Right lobe of liver (tissue), 6 donors: ENCODE data around the gene PPP1R12B. TPM values are rescaled to one million over a fixed set of nuclear protein-coding genes. Genes with fewer than 3 reads are reported as not detected.
"Not testable (repeated sequence)": the region's sequence is repeated elsewhere in the genome, so short reads cannot be mapped to it uniquely, and the experiment has no call there.

Experiments used
- ATAC-seq, 4 donors: fragments of 200-7000 bp; cut with Tn5 transposase; one replicate each; pipeline ENCODE4 v1.9.1; 2020; ENCODE audit warnings: mild to moderate bottlenecking in 4 of 4, moderate library complexity in 4 of 4
- DNase-seq, 3 donors: peaks; one replicate each; pipeline ENCODE4 v3.0.0-alpha.2; 2020
- H3K27ac ChIP-seq, 3 donors: fragments of 200-600 bp; one replicate each; pipeline ENCODE4 v1.8.0; 2022
- H3K27me3 ChIP-seq, 2 donors: fragments of 200-600 bp; one replicate each; pipeline ENCODE4 v1.8.0; 2022
- H3K36me3 ChIP-seq, 4 donors: fragments of 200-600 bp; sonication (generic) in 1 of 4; one replicate each; pipeline versions ENCODE4 v1.5.1 to v1.8.0; 2017 to 2022; ENCODE audit warnings: control low read depth in 1 of 4
- H3K4me1 ChIP-seq, 4 donors: fragments of 200-600 bp; sonication (generic) in 1 of 4; one replicate each; pipeline versions ENCODE4 v1.5.1 to v1.8.0; 2017 to 2022; ENCODE audit warnings: control low read depth in 1 of 4
- H3K4me3 ChIP-seq, 3 donors: fragments of 200-600 bp; one replicate each; pipeline ENCODE4 v1.8.0; 2022
- H3K9me3 ChIP-seq, 4 donors: fragments of 200-600 bp; sonication (generic) in 1 of 4; one replicate each; pipeline versions ENCODE4 v1.5.1 to v1.8.0; 2017 to 2022; ENCODE audit warnings: control low read depth in 1 of 4
- POLR2A ChIP-seq: fragments of 450-650 bp; IDR thresholded peaks from one replicate; pipeline ENCODE4 v1.6.1; 2017; ENCODE audit warnings: antibody characterized with exemption, mild to moderate bottlenecking
- WGBS: methylation state at CpG from one replicate; pipeline ENCODE4 v1.1.6; 2018; ENCODE audit warnings: low coverage, low lambda C conversion rate; ENCODE audit not compliant: insufficient coverage; ENCODE audit errors: missing lambda C conversion rate; 5-methylcytosine and 5-hydroxymethylcytosine counted together
- intact Hi-C, 2 donors: fragments of 100-400 bp; cut with DNase I; formaldehyde crosslinking; loops; one replicate each; pipeline versions ENCODE4 v1.11.2 to v1.14.1; 2022
- total RNA-seq, 6 experiments: library from RNA; depleted of rRNA in 2 of 6; stranded (reverse); fragments of >200 nt in 2 of 6; fragmentation: NEBNext Ultra II Directional in 3 of 6; extraction: Animal tissue kit (Norgen Biotek cat#: 25700) in 3 of 6; gene quantifications; one replicate each; pipeline versions ENCODE4 v1.1.0 to v1.2.4, GENCODE V29; 2016 to 2023
- TF ChIP-seq, protein P1 (sequence below), 4 donors: fragments of 200-600 bp in 3 of 4; fragments of 450-650 bp in 1 of 4; IDR thresholded peaks; one replicate each; pipeline versions ENCODE4 v1.5.1 to v1.8.0; 2016 to 2022; ENCODE audit warnings: antibody characterized with exemption in 4 of 4, mild to moderate bottlenecking in 2 of 4
- donor health status: DM: no; HTN: yes; CAD: no.
- donor health status: DM: no; HTN: no; CAD: no.
- donor health status: DM: no; HTN: no; CAD: no.
- donor health status: DM: no; HTN: yes; CAD: no.
- donor health status: DM: no; HTN: yes; CAD: no.

Gene PPP1R12B
- total RNA-seq, 6 experiments from 2014 or later, result 13.7 to 22.2 (median 16.6) TPM

GRCh38 chr1:202614363-202615207 lies 266.1 kb downstream of the PPP1R12B start:
- intact Hi-C loops, H3K4me3 ChIP-seq, H3K4me1 ChIP-seq, DNase-seq, H3K27ac ChIP-seq, H3K27me3 ChIP-seq, H3K36me3 ChIP-seq, ATAC-seq, H3K9me3 ChIP-seq: not testable (repeated sequence)
- 73% methylated on average over 11 of the region's 11 CpGs for WGBS
- TF ChIP-seq, protein P1, sequence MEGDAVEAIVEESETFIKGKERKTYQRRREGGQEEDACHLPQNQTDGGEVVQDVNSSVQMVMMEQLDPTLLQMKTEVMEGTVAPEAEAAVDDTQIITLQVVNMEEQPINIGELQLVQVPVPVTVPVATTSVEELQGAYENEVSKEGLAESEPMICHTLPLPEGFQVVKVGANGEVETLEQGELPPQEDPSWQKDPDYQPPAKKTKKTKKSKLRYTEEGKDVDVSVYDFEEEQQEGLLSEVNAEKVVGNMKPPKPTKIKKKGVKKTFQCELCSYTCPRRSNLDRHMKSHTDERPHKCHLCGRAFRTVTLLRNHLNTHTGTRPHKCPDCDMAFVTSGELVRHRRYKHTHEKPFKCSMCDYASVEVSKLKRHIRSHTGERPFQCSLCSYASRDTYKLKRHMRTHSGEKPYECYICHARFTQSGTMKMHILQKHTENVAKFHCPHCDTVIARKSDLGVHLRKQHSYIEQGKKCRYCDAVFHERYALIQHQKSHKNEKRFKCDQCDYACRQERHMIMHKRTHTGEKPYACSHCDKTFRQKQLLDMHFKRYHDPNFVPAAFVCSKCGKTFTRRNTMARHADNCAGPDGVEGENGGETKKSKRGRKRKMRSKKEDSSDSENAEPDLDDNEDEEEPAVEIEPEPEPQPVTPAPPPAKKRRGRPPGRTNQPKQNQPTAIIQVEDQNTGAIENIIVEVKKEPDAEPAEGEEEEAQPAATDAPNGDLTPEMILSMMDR (IDR thresholded peaks at IDR 0.05), result peak in 3 of 4 donors; percentile 5 to 24 (median 8)

- ATAC-seq, intact Hi-C loops, DNase-seq: not testable (repeated sequence)
These were observed 266.7 kb downstream of the PPP1R12B start for GRCh38 chr1:202615208-202615500.

DNA sequence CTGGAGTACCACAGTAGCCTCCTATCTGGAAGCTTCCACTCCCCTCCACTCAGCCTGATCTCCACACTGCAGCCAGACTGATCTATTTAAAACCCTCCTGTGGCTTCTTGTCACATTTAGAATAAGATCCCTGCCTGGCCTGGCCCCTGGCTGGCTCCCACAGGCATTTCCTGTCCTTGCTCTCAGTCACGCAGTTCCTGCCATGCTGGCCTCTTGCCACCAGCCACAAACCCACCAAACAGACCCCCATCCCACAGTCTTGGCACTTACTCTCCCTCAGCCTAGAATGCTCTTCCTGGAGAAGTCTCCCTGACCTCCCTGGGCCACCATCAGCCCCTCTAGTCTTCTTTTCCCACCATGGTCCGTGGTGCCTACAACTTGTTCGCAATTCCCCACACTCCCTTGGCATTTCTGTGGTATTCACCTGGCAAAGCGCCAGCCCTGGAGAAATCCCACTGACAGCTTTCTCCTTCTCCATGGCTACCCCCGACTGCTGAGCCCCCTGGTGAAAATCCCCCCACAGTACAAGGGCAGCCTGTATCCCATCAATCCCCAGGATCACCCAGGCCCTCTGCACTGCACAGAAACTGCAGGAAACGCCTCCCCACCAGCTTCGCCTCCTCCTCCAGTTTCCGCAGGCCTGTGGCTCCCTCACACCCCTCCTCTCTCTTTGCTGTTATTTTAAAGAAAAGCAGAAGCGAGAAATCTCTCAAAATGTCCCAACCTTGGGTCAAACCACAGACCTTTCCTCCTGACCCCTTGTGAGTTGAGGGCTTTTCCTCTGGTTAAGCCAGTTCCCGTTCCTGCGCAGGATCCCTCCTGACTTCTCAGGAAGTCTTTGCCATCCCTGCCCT lies 267.2 kb downstream of the PPP1R12B start:
- ATAC-seq, result peak; percentile 55 to 75 (median 62)
- intact Hi-C loops, result no loop called here
- no peaks in the 10 kb centered on the region for H3K4me1 ChIP-seq
- H3K27ac ChIP-seq, result no peak overlapping the region
- TF ChIP-seq POLR2A, result no peak
- TF ChIP-seq, protein P1 (IDR thresholded peaks at IDR 0.05), result no peak
- H3K27me3 ChIP-seq, result no peaks in the 10 kb centered on the region
- no peak overlapping the region for H3K4me3 ChIP-seq
- H3K9me3 ChIP-seq, result no peaks in the 10 kb centered on the region
- 23% methylated on average over 10 of the region's 11 CpGs for WGBS
- H3K36me3 ChIP-seq, result no peaks in the 10 kb centered on the region
- peak in 1 of 3 donors; percentile 43 for DNase-seq

More at GRCh38 chr1:202615208-202615500, 266.7 kb downstream of the PPP1R12B start:
- 60% methylated on average over 1 of the region's 1 CpG for WGBS
- H3K27me3 ChIP-seq, H3K9me3 ChIP-seq, H3K4me3 ChIP-seq, H3K27ac ChIP-seq, H3K4me1 ChIP-seq, H3K36me3 ChIP-seq: not testable (repeated sequence)

DNA sequence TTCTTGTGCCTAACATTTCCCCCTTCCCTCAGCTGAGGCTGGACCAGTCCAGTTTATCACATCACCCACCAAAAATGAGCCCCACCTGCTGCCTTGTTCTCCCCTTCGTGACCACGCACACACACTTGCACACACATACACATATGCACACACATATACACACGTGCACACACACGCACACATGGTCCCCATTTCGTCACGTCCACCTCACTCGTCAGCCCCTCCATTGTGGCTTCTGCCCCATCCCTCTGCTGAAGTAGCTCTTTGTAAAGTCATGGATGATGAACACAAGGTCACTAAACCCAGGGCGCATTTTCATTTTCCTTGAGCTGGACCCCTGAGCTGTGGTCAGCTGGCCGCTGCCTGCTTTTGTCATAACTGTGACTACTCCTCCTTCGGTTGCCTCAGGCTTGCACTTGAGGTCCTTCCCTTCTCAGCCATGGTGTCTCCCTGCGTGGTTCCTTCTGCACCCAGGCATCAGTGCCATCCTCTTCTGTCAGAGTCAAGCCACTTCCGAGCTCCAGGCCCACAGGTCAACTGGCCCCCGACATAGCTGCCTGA lies 267.9 kb downstream of the PPP1R12B start:
- Histone ChIP-seq H3K4me3 (no peak overlapping the region), H3K4me1 (no peaks in the 10 kb centered on the region), H3K9me3 (no peaks in the 10 kb centered on the region), H3K27ac (no peak overlapping the region), H3K36me3 (no peaks in the 10 kb centered on the region), H3K27me3 (no peaks in the 10 kb centered on the region)
- TF ChIP-seq, protein P1 (IDR thresholded peaks at IDR 0.05), result no peak
- TF ChIP-seq POLR2A, result no peak
- WGBS, result 68% methylated on average over 11 of the region's 13 CpGs
- DNase-seq (no peak), ATAC-seq (peak in 1 of 4 donors; percentile 7)
- intact Hi-C loops, result no loop called here

GRCh38 chr1:202619012-202619411 lies 270.5 kb downstream of the PPP1R12B start:
- H3K36me3 ChIP-seq, H3K9me3 ChIP-seq, H3K27me3 ChIP-seq, H3K4me1 ChIP-seq, ATAC-seq, H3K4me3 ChIP-seq, DNase-seq, H3K27ac ChIP-seq, intact Hi-C loops: not testable (repeated sequence)
- no CpG with 5 or more reads among the region's 11 CpGs for WGBS
